ENCODE data around the gene TMEM121B. TPM values are rescaled to one million over a fixed set of nuclear protein-coding genes. Genes with fewer than 3 reads are reported as not detected.

Gene TMEM121B
- 1 to 10 TPM in 3 of 4 donors, under 1 TPM in 1; 0.76 to 1.9 (median 1.6) TPM for total RNA-seq

DNA sequence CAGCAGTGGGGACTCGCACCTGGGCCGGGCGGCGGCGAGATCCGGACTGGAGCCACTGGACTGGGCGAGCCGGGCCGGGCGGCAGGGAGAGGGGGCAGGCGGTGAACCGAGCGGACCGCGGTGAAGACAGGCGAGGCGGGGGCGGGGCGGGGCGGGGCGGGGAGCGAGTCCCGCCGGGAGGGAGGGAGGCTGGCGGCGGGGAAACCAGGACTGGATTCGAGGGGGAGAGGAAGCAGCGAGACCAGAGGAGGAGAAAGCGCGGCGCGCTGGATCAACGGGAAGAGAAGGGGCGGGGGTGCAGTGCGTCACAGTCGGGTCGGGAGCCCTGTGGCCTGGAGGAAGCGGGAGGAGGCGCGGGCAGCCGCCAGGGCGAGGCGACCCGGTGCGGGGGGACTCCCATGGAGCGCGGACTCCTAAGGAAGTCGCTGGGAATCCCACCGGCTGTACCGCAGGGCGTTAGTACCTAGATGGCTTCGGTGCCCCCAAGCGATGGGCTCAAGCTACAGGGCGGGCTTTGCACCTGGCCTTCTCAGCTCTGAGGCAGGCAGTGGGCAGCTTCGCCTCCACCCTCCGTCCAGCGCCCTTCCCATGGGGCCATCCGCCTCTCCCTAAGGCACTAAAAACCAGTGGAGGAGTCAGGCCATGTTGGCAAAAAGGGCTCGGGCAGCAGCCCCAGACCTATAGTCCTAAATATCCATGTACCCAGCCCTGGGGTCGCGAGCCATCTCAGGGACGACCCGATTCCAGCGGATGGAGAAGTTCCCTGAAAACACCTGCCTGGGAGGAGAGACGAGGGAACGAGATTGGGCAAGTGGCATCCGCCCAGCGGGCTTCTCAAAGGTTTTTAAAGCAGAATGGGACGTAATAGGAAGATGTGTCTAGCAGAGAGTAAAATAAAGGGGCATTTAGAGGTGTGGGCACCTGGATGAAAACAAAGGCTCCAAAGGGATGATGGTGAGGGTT is at the start of gene TMEM121B:
TSS of gene TMEM121B (minus strand) at position 128 of the 963 bp plus-strand sequence. CDS start 233 bp downstream, outside the sequence.
- DNase-seq (ENCODE audit: low spot score in 2 of 2), result no peak
- no peak within 1 kb of the TSS for H3K27ac ChIP-seq
- H3K4me3 ChIP-seq, result peak within 1 kb of the TSS; percentile 62
- TF ChIP-seq CTCF (IDR thresholded peaks at IDR 0.05) (no peak), EP300 (IDR thresholded peaks at IDR 0.05) (no peak)
- H3K36me3 ChIP-seq, result no peaks in the 10 kb centered on the region
- H3K4me1 ChIP-seq, result peaks cover 35% of the 10 kb centered on the region
- WGBS, result 27% methylated on average over 13 of the region's 69 CpGs
- no peaks in the 10 kb centered on the region for H3K9me3 ChIP-seq
- H3K27me3 ChIP-seq, result peaks cover 36% of the 10 kb centered on the region

- no peaks in the 10 kb centered on the region for H3K9me3 ChIP-seq
- 28% methylated on average over 7 of the region's 7 CpGs for WGBS
- H3K27me3 ChIP-seq, result no peaks in the 10 kb centered on the region
- DNase-seq (ENCODE audit: low spot score in 2 of 2), result no peak
- H3K36me3 ChIP-seq, result no peaks in the 10 kb centered on the region
- no peak for TF ChIP-seq CTCF (IDR thresholded peaks at IDR 0.05)
- TF ChIP-seq EP300 (IDR thresholded peaks at IDR 0.05), result no peak
- TF ChIP-seq POLR2A (IDR thresholded peaks at IDR 0.05), result no peak
- no peak for TF ChIP-seq POLR2AphosphoS5 (IDR thresholded peaks at IDR 0.05)
- H3K27ac ChIP-seq, result no peak overlapping the region
- H3K4me3 ChIP-seq, result no peak overlapping the region
- peaks cover 19% of the 10 kb centered on the region for H3K4me1 ChIP-seq
These were observed 46.3 kb upstream of the TMEM121B start for GRCh38 chr22:17167486-17167885.

GRCh38 chr22:17164392-17165024 is 43.3 kb upstream of the TMEM121B start:
- Histone ChIP-seq H3K4me3 (no peak overlapping the region), H3K36me3 (no peaks in the 10 kb centered on the region), H3K27ac (no peak overlapping the region), H3K4me1 (peaks cover 16% of the 10 kb centered on the region), H3K9me3 (no peaks in the 10 kb centered on the region), H3K27me3 (no peaks in the 10 kb centered on the region)
- WGBS, result 90% methylated on average over 3 of the region's 3 CpGs
- no peak for DNase-seq (ENCODE audit: low spot score in 2 of 2)
- TF ChIP-seq POLR2A (IDR thresholded peaks at IDR 0.05), result no peak
- no peak for TF ChIP-seq CTCF (IDR thresholded peaks at IDR 0.05)
- no peak for TF ChIP-seq POLR2AphosphoS5 (IDR thresholded peaks at IDR 0.05)
- no peak for TF ChIP-seq EP300 (IDR thresholded peaks at IDR 0.05)

DNA sequence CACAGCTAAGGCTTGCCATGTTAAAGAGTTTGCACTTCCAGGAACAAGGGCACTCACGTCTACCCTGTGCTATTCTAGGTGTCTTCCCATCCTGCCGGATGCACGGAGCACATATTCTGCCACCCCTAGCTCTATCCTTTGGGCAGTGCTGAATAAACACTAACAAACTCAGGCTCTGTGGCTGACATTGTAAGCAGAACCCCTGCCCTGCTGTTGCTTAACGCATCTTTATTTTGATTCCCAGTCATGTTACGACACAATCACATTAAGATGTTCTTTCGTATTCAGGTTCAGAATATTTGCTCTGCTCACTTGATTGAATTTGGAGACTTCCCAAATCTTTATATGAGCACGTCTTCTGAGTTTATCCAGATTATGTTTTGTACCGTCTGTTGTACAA is 41.6 kb upstream of the TMEM121B start:
- H3K27me3 ChIP-seq, result no peaks in the 10 kb centered on the region
- 93% methylated on average over 8 of the region's 8 CpGs for WGBS
- H3K36me3 ChIP-seq, result no peaks in the 10 kb centered on the region
- H3K4me3 ChIP-seq, result no peak overlapping the region
- H3K27ac ChIP-seq, result no peak overlapping the region
- no peaks in the 10 kb centered on the region for H3K9me3 ChIP-seq
- no peak for DNase-seq (ENCODE audit: low spot score in 2 of 2)
- peaks cover 27% of the 10 kb centered on the region for H3K4me1 ChIP-seq
- TF ChIP-seq CTCF (IDR thresholded peaks at IDR 0.05) (no peak), POLR2AphosphoS5 (IDR thresholded peaks at IDR 0.05) (no peak), EP300 (IDR thresholded peaks at IDR 0.05) (no peak), POLR2A (IDR thresholded peaks at IDR 0.05) (no peak)

DNA sequence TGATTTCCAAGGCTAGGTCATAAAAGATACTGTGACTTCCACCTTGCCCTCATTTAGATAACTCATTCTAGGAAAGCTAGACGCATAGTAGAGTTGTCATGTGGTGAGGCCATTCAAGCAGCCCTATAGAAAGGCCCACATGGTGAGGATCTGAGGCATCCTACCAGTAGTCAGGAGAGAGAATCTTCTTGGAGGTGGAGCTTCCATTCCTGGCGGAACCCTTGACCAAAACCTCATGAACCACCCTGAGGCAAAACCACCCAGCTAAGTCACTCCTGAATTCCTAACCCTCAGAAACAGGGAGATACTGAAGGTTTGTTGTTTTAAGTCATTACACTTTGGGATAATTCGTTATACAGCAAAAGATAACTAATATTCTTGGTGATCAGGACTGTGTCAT is 40.8 kb upstream of the TMEM121B start:
- WGBS, result 96% methylated on average over 3 of the region's 3 CpGs
- Histone ChIP-seq H3K27ac (no peak overlapping the region), H3K4me3 (no peak overlapping the region), H3K27me3 (no peaks in the 10 kb centered on the region), H3K36me3 (no peaks in the 10 kb centered on the region), H3K4me1 (peaks cover 28% of the 10 kb centered on the region), H3K9me3 (no peaks in the 10 kb centered on the region)
- TF ChIP-seq POLR2A (IDR thresholded peaks at IDR 0.05) (no peak), POLR2AphosphoS5 (IDR thresholded peaks at IDR 0.05) (no peak), CTCF (IDR thresholded peaks at IDR 0.05) (no peak), EP300 (IDR thresholded peaks at IDR 0.05) (no peak)
- no peak for DNase-seq (ENCODE audit: low spot score in 2 of 2)

All from suprapubic skin (tissue), 4 donors.